MV-4-11 (cell line): ENCODE results near the gene PNPLA2.

Experiments used
- DNase-seq: peaks from one replicate; lab custom pipeline; 2025; lab: John Stamatoyannopoulos, UW

The PNPLA2 gene

DNA sequence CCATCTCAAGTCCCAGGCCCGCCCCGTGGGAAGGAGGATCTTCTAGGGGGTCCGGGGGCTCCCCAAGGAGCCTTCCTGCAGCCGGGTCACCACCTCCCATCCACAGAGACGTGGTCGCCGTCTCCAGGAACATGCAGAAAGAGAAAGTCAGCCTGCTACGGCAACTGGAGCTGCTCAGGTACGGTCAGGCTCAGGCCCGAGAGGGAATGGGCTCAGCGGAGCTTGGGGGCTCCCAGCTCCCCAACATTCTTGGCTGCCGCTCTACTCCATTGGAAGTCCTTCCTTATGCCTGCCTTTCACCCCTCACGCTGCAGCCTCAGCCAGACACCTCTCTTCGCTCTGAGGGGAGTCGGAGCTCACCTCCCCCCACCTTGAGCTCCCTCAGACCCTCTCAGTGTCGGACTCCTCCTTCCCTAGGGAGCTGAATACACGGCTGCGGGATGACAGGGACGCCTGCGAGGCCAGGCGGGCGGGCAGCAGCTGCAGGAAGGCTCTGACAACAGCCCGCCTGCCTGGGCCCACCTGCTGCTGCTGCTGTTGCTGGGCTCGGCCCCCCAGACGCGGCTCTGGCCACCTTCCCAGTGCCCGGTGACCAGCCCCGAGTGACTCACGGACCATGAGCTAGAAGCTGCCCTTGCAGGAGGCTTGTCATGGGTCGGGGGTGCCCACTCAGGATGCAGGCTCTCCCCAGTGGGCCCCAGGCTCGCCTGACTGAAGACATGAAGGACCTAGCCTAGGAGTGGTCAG, 12.6 kb downstream of the PNPLA2 start:
- DNase-seq: no peak

DNA sequence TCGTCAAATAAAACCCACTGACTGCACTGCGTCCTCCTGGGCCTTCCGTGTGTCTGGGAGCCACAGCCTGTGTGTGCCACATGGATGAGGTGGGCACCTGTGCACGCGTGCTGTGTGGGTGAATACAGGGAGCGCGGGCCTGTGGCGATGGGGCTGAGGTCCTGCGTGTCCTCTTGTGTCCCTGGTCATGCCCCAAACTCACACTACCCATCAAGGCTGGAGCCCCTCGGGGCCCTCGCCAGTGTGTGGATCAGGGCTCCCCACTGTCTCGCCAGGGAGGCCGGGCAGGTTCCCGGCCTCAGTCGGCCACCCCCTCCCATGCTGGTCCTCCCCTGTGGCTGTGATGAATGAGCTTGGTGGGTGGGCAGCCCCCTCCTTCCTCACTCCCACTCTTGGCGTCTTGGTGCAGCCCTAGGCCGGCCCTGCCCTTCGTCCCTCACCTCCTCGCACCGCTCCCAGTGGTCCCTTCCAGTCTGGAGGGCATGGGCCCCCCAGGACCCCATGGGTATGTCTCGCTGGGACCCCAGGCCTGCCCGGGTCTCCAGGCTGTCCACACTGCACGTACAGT, 13.3 kb downstream of the PNPLA2 start:
- DNase-seq: no peak

DNA sequence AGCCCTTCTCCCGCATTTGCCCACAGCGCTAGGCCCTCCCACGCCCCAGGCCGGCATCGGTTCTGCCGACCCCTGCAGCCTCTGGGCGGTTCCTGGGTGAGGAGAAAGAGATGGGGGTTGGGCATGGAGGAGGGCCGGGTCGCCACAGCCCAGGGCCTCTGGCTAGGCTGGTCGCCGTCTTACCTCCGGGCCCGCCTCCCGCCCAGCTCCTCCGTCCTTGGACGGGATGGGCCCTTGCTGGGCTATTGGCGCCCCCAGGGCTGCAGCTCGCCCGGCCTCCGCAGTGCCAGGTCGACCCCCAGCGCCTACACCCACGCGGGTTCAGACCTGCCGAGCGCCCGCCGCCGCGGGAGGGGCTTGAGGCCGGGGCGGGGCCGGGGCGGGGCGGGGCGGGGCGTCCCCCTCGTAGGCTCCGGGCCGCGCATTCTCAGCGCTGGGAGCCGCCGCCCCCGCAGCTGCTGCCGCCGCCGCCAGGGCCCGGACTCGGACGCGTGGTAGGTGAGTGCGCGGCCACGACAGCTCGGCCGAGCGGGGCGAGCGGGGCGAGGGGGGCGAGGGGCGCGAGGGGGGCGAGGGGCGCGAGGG, 13.9 kb downstream of the PNPLA2 start, which contains the start of gene CD151:
CD151 (plus strand) TSS at position 424 of the 585 bp plus-strand sequence. CDS start 3,118 bp downstream, outside the sequence.
- DNase-seq: peak; percentile 25

- no peak for DNase-seq
Measured at GRCh38 chr11:833114-833791, 14.5 kb downstream of the PNPLA2 start.

DNA sequence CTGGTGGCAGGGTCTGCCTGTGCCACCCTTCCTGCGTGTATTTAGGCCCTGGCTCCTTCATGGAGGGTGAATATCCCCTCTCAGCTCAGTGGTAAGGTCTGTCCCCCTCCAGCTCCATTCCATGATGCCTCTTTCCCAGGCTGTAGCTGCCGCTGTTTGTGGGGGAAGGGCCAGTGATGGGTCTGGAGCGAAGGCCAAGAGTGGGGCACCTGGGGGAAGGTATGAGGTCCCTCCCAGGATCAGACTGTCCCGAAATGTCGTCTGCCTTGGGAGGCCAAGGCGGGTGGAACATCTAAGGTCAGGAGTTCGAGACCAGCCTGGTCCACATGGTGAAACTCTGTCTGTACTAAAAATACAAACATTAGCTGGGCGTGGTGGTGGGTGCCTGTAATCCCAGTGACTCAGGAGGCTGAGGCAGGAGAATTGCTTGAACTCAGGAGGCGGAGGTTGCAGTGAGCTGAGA, 15.2 kb downstream of the PNPLA2 start:
- DNase-seq: peak; percentile 7

DNA sequence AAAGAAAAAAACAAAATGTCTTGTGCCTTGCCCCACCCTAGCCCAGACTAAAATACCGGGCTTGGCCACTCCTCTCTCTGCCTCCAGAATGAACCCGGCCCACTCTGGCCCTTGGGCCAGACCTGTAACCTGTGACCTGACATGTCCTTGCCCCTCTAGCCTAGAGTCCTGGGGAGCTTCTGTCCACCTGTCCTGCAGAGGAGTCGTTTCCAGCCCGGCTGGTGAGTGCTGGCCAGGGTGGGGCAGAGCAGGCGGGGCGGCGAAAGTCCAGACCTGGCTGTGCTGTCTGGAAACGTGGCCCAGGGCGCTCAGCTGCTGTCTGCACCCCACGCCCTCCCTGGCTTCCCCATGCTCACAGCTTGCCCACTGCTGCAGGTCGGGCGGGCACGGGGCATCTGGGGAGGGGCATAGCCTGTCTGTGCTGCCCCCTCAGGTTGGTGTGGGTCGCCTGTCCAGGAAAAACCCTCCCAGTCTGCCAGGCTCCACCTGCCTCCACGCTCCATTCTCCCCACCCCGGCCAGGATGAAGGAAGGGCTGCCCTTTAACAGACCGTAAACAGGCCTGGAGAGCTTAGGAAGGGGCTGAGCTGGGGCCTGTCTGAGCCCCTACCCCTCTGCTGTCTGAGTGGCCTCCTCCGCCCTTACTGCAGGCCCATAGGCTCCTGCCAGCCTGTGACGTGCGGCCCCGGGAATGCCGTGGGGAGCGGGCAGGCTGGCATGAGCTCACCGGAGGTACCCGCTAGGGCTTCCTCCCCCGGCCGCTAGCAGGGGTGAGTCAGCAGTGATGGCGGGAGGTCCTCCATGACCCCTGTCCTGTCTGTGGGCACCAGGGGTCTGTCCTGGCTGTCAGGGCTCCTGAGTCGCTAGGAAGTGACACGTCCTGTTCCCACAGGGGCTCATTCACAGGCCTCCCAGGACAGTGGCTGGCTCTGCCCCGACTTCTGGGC, 15.9 kb downstream of the PNPLA2 start:
- peak; percentile 31 for DNase-seq

- no peak for DNase-seq
Measured at GRCh38 chr11:836274-836673, 17.6 kb downstream of the PNPLA2 start.

- DNase-seq: no peak
Measured at GRCh38 chr11:836700-837099, 18.0 kb downstream of the PNPLA2 start.

DNA sequence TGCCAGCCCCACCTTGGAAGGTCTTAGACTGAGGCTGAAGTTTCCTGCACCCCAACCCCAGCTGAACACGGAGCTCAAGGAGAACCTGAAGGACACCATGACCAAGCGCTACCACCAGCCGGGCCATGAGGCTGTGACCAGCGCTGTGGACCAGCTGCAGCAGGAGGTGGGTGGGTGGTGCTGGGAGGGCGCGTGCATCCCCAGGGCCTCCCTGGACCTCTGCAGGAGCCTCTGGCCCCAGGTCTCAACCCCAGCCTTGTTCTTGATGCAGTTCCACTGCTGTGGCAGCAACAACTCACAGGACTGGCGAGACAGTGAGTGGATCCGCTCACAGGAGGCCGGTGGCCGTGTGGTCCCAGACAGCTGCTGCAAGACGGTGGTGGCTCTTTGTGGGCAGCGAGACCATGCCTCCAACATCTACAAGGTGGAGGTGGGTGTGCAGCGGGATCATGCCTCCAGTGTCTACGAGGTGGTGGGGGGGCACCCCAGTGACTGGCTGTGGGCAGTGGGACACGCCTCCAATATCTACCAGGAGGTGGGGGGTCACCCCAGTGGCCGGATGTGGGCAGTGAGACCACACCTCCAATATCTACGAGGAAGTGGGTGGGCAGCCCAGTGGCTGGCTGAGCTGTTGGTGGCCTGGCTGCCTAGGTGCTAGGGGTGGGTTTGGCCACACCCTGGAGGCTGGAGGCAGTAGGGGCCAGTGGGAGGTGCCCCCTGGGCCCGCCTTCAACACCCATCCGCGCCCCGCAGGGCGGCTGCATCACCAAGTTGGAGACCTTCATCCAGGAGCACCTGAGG, 18.7 kb downstream of the PNPLA2 start:
- DNase-seq: no peak

DNA sequence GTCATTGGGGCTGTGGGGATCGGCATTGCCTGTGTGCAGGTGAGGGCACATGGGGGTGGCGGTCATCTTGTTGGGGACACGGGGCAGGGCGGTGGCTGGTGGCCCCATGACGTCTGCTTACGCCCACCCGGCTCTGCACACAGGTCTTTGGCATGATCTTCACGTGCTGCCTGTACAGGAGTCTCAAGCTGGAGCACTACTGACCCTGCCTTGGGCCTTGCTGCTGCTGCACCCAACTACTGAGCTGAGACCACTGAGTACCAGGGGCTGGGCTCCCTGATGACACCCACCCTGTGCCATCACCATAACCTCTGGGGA, 19.2 kb downstream of the PNPLA2 start:
- no peak for DNase-seq

DNA sequence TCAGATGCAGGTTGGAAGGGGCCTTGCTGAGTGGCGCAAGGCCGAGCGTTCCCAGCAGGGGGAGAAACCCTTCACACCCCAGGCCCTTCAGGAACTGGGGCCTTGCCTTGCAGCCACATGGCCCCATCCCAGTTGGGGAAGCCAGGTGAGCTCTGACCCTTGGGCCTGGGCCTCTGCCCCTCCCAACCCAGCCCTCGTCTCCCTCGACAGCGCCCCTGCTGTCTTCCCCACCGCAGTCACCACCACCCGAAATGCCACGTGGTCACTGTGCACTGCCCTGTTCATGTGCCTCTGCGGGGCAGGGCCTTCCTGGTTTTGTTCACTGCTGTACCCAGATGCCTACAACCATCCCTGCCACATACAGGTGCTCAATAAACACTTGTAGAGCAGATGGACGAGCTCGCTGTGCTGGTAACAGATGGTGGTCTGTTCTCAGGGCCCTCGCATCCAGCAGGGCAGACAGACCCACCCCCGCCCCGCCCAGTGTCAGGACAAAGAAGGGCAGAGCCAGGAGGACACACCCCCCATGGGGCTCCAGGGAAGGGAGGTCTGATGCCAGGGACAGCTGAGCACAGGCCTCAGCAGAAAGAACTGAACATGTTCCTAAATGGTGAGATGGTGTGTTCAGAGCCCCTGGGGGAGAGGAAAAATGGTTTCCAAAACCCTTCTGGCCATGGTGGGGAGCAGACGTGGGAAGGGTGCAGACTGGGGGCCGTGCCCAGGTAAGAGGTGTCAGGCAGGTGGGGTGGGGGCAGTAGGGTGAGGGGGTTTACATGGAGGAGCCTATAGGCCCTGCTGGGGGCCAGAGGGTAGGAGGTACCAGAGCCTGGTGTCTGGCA, 19.9 kb downstream of the PNPLA2 start:
- DNase-seq: no peak

DNA sequence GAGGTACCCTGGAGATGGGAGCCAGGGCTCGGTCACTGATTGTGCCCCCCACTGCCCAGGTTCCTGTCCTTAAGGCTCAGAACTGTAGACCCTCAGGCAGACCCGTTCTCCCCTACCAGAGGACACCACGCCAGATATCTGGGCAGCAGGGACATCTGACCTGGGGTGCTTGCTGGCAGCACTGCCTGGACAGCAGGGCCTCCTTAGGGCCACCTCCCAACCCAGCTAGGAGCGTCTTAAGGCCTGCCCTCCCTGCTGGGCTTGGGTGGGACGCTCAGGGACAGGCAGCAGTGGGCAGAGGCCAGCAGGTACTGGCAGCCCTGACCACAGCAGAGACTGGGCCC, 20.5 kb downstream of the PNPLA2 start:
- DNase-seq: no peak

DNA sequence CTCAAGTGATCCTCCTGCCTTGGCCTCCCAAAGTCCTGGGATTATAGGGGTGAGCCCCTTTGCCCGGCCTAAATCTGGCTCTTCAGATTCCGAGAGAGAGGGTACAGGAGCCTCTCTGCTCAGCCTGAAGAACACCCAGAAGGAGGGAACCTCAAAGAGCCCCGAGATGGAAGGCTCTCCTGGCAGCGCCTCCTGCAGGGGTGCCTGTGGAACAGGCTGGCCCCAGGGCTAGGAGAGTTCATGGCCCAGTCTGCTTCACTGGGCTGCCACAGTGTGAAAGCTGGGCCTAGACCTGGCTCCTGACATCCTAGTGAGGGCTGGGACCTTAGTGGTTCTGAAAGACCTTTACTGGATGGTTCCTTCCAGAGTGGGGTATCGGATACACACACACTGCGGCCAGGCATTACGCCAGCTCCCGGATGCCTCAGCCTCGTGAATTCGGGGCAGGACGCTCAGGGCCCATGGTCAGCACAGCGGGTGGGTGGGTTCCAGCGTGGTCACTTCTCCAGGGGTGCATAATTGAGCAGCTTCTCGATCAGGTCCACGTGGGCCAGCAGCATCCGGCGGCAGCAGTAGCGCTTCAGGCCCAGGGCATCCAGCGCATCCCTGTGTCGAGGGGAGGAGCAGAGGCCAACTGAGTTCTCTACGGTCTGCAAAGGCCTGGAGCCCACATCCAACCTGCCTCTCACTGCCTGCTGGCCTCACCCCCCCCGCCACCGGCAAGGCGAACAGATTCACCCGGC, 21.3 kb downstream of the PNPLA2 start:
- no peak for DNase-seq

DNA sequence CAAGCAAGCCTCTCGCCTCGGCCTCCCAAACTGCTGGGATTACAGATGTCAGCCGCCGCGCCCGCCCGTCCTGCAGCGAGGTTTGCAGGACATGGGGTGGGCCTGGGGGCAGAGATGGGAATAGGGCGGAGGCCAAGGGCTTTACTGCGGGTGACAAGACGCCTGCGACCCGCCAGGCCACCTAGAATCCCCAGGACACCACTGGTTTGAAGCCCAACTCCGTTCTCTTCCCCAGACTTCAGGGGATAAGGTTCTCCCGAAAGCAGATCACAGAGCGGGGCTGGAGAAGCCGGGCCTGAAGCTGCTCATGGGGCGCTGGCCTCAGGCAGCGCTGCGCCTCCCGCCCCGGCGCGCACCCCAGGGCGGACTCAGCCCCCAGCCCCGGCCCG, 23.3 kb downstream of the PNPLA2 start:
- no peak for DNase-seq

- peak; percentile 72 for DNase-seq
Measured at GRCh38 chr11:842370-843002, 23.8 kb downstream of the PNPLA2 start, which contains the start of the genes POLR2L and TSPAN4. TSS of gene POLR2L (minus strand) at chr11:842529. CDS start at chr11:842508, 21 bp downstream. TSS of gene TSPAN4 (plus strand) at chr11:842852. CDS start at chr11:850305, 7,453 bp downstream.

GRCh38 chr11:843086-843734, 24.5 kb downstream of the PNPLA2 start:
- no peak for DNase-seq

GRCh38 chr11:843818-844692, 25.3 kb downstream of the PNPLA2 start:
- DNase-seq: no peak
